GM21447 (cell line): ENCODE data around the gene CETN1.

Source experiments
- ATAC-seq: cut with Tn5 transposase; IDR thresholded peaks from one replicate; pipeline ENCODE4 v1.9.1; 2021; ENCODE audit not compliant: unreplicated experiment

Gene CETN1

GRCh38 chr18:580154-580553 is at the start of gene CETN1:
CETN1 (plus strand) TSS chr18:580380; CDS start chr18:580409, 29 bp downstream.
- no peak for ATAC-seq

- no peak for ATAC-seq
These were observed 48.2 kb upstream of the CETN1 start for GRCh38 chr18:532018-532417.

- no peak for ATAC-seq
These were observed 47.5 kb upstream of the CETN1 start for GRCh38 chr18:532632-533031.

GRCh38 chr18:533995-534601 is 46.1 kb upstream of the CETN1 start:
- ATAC-seq: no peak

- no peak for ATAC-seq
These were observed 36.6 kb upstream of the CETN1 start for GRCh38 chr18:543447-544078.

- ATAC-seq: no peak
These were observed 30.2 kb upstream of the CETN1 start for GRCh38 chr18:549967-550366.

GRCh38 chr18:551404-552061 is 28.6 kb upstream of the CETN1 start:
- ATAC-seq: no peak

GRCh38 chr18:555705-556457 is 24.3 kb upstream of the CETN1 start:
- no peak for ATAC-seq

GRCh38 chr18:564708-565561 is 15.2 kb upstream of the CETN1 start:
- no peak for ATAC-seq

GRCh38 chr18:565562-566061 is 14.6 kb upstream of the CETN1 start:
- ATAC-seq: no peak

GRCh38 chr18:567122-567521 is 13.1 kb upstream of the CETN1 start:
- ATAC-seq: no peak

GRCh38 chr18:568731-569130 is 11.4 kb upstream of the CETN1 start:
- no peak for ATAC-seq

GRCh38 chr18:570256-570655 is 9.9 kb upstream of the CETN1 start:
- no peak for ATAC-seq

GRCh38 chr18:570697-571096 is 9.5 kb upstream of the CETN1 start:
- no peak for ATAC-seq

GRCh38 chr18:572091-572830 is 7.9 kb upstream of the CETN1 start:
- no peak for ATAC-seq

- ATAC-seq: no peak
These were observed 7.3 kb upstream of the CETN1 start for GRCh38 chr18:572831-573289.

GRCh38 chr18:573385-573784 is 6.8 kb upstream of the CETN1 start:
- ATAC-seq: no peak

- no peak for ATAC-seq
These were observed 5.9 kb upstream of the CETN1 start for GRCh38 chr18:574149-574860.
